Panc1 (cell line): Measurements from ENCODE around the gene TRIO. TPM values are rescaled to one million over a fixed set of nuclear protein-coding genes. Genes with fewer than 3 reads are reported as not detected.

ENCODE experiments used
- ATAC-seq: fragments of 200-7000 bp; cut with Tn5 transposase; 2 replicates; pipeline ENCODE4 v1.9.1; 2020; ENCODE audit warnings: mild to moderate bottlenecking, moderate library complexity
- BruUV-seq: library from RNA; stranded (reverse); fragments of 400-500 nt; replicated peaks from 2 replicates; lab custom pipeline; 2021; lab: Mats Ljungman, UMichigan
- CTCF ChIA-PET: fragments of 300-600 bp; sonication (Branson Sonifier 250); formaldehyde crosslinking; loops from one replicate; lab custom pipeline; 2022; ENCODE audit warnings: antibody characterized with exemption; lab: Charles Lee
- POLR2A ChIA-PET: fragments of 300-600 bp; sonication (Branson Sonifier 250); formaldehyde crosslinking; loops from one replicate; lab custom pipeline; 2022; ENCODE audit warnings: antibody characterized with exemption; lab: Charles Lee
- DNase-seq: peaks from one replicate; pipeline ENCODE4 v3.0.0-alpha.2; 2010; ENCODE audit warnings: low read depth, low spot score
- H3K27ac ChIP-seq: 2 replicates; pipeline ENCODE4 v1.5.1; 2011; ENCODE audit warnings: mild to moderate bottlenecking, low read length, inconsistent platforms
- H3K27me3 ChIP-seq: fragments of 200-500 bp; sonication (Bioruptor generic); 2 replicates; pipeline ENCODE4 v1.6.0; 2014; ENCODE audit warnings: low read length, inconsistent platforms; ENCODE audit not compliant: control insufficient read depth, insufficient read depth
- H3K36me3 ChIP-seq: fragments of 200-500 bp; sonication (Bioruptor generic); 2 replicates; pipeline ENCODE4 v1.5.1; 2014; ENCODE audit warnings: inconsistent platforms, mild to moderate bottlenecking, low read length, moderate library complexity; ENCODE audit not compliant: control insufficient read depth, insufficient read depth
- H3K4me1 ChIP-seq: 2 replicates; pipeline ENCODE4 v1.5.1; 2011; ENCODE audit warnings: inconsistent platforms, mild to moderate bottlenecking, low read length, moderate library complexity; ENCODE audit not compliant: control insufficient read depth, insufficient read depth
- H3K4me3 ChIP-seq, 2 experiments: 2 replicates each; pipeline ENCODE4 v1.5.1; 2011 to 2012; ENCODE audit warnings: low read depth in 2 of 2, low read length in 2 of 2, mild to moderate bottlenecking in 2 of 2, inconsistent platforms in 1 of 2, moderate library complexity in 1 of 2
- H3K9me3 ChIP-seq: fragments of 200-500 bp; sonication (Bioruptor generic); 2 replicates; pipeline ENCODE4 v1.5.1; 2014; ENCODE audit warnings: low read depth, mild to moderate bottlenecking, inconsistent platforms, low read length, moderate library complexity; ENCODE audit not compliant: control insufficient read depth, insufficient read depth
- CTCF ChIP-seq: fragments of 450-650 bp; IDR thresholded peaks from 2 replicates; pipeline ENCODE4 v1.5.1; 2017; ENCODE audit warnings: mild to moderate bottlenecking
- POLR2AphosphoS5 ChIP-seq: IDR thresholded peaks from 2 replicates; pipeline ENCODE4 v1.6.1; 2012; ENCODE audit warnings: mild to moderate bottlenecking, low read depth, low read length, moderate library complexity
- REST ChIP-seq, 2 experiments: IDR thresholded peaks; 2 replicates each; pipeline ENCODE4 v1.6.1; 2011 to 2012; ENCODE audit warnings: low read depth in 2 of 2, control low read depth in 1 of 2, low read length in 1 of 2, mild to moderate bottlenecking in 1 of 2, moderate library complexity in 1 of 2; ENCODE audit not compliant: insufficient read depth in 1 of 2
- SIN3A ChIP-seq: IDR thresholded peaks from 2 replicates; pipeline ENCODE4 v1.6.1; 2012; ENCODE audit warnings: low read depth, mild to moderate bottlenecking, low read length, moderate library complexity, borderline replicate concordance; ENCODE audit not compliant: insufficient read depth
- TCF7L2 ChIP-seq: IDR thresholded peaks from 2 replicates; pipeline ENCODE4 v1.6.1; 2011; ENCODE audit warnings: mild to moderate bottlenecking, low read depth, low read length, inconsistent platforms
- in situ Hi-C: cut with HindIII; loops from 2 replicates; pipeline ENCODE4 v1.10.0; 2016; ENCODE audit warnings: low sequenced_read_pairs, low pct_unique_long_range_greater_than_20kb
- intact Hi-C: fragments of 100-400 bp; cut with micrococcal nuclease; formaldehyde crosslinking; loops from one replicate; pipeline ENCODE4 v1.10.0; 2022; ENCODE audit not compliant: unreplicated experiment
- total RNA-seq: library from RNA; stranded (reverse); gene quantifications from one replicate; pipeline ENCODE4 v1.2.1, GENCODE V29; 2021; ENCODE audit not compliant: unreplicated experiment

Gene TRIO
- total RNA-seq, 1 experiment from 2014 or later = 349 TPM

- H3K36me3 ChIP-seq = peaks cover 12% of the 10 kb centered on the region
- ChIA-PET POLR2A (interaction anchor here (0.6 kb wide), 1 partner anchor 612 kb away, joined by 3 read pairs; no protein-coding TSS in a partner anchor), CTCF (no interaction called here)
- H3K4me3 ChIP-seq = peak overlapping the region in 1 of 2 experiments; percentile 36; a peak in 1 of 4 replicates
- no peak for ATAC-seq
- H3K4me1 ChIP-seq = peaks cover 26% of the 10 kb centered on the region
- H3K9me3 ChIP-seq = no peaks in the 10 kb centered on the region
- no peak for DNase-seq
- TF ChIP-seq TCF7L2 (no peak), SIN3A (no peak), POLR2AphosphoS5 (no peak), CTCF (no peak), REST (IDR thresholded peaks at IDR 0.05; ENCODE audit: insufficient read depth in 1 of 2, low read depth in 2 of 2, low read length in 1 of 2) (no peak)
- BruUV-seq = no TSS peak
- in situ Hi-C loops = no loop called here
- H3K27me3 ChIP-seq = no peaks in the 10 kb centered on the region
- H3K27ac ChIP-seq = no peak overlapping the region
- intact Hi-C loops = no loop called here
These were observed 300.5 kb downstream of the TRIO start for GRCh38 chr5:14443671-14444093.

GRCh38 chr5:14444161-14444560, 301.0 kb downstream of the TRIO start:
- no peaks in the 10 kb centered on the region for H3K27me3 ChIP-seq
- no peaks in the 10 kb centered on the region for H3K9me3 ChIP-seq
- H3K27ac ChIP-seq = no peak overlapping the region
- H3K4me3 ChIP-seq = peak overlapping the region in 1 of 2 experiments; percentile 36; a peak in 1 of 4 replicates
- TF ChIP-seq SIN3A (no peak), REST (IDR thresholded peaks at IDR 0.05; ENCODE audit: insufficient read depth in 1 of 2, low read depth in 2 of 2, low read length in 1 of 2) (no peak), CTCF (no peak), TCF7L2 (no peak)
- ChIA-PET CTCF (no interaction called here), POLR2A (no interaction called here)
- intact Hi-C loops = no loop called here
- peaks cover 26% of the 10 kb centered on the region for H3K4me1 ChIP-seq
- DNase-seq (no peak), ATAC-seq (no peak)
- in situ Hi-C loops = no loop called here
- no TSS peak for BruUV-seq
- H3K36me3 ChIP-seq = peaks cover 12% of the 10 kb centered on the region
